ENCODE data around the gene SNX3.
A peak's percentile ranks its signal among the peaks of the same experiment; 100 is the strongest.

Gene SNX3

DNA sequence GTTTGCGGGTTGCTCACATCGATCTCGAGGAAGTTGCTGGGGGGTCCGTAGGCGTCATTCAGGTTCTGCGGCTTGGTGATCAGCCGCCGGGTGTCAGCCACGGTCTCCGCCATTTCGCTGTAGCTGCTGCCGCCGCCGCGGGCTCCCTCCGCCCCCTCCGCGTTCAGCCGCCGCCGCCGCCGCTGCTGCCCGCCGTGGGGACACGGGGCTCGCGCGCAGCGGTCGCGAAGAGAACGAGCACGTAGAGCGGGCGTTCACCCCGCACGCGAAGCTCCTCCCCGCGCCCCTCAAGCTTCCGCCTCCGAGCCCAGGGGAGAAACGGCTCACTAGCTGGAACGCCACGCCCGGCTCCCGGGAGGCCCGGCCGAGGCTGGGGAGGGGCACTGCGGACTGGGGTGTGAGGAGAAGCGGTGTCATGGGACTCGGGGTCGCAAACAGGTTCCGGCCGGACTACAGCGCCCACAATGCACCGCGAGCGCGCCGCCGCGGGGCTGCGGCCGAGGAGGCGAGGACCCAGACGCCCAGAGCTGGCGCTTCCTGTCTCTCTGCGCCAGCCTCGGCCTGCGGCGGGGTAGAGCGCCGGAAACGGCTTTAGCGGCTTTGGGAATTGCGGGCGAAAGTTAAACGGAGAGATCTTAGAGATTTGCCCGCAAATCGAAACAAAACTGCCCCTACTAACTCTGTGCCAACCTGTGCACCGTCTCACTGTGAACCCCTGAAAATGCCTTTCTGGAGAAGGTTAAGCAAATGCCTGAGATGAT is at the start of gene SNX3 (continued):
- TF ChIP-seq ZBTB7A (tag by site-specific recombination; IDR thresholded peaks at IDR 0.05; ENCODE audit: low read depth) (peak; percentile 88), ZNF843 (tag by site-specific recombination; IDR thresholded peaks at IDR 0.05) (peak; percentile 18; the same call in 1 of the 2 replicates), HOXD13 (CRISPR knock-in tag; IDR thresholded peaks at IDR 0.05; ENCODE audit: borderline replicate concordance) (no peak), ZNF600 (tag by site-specific recombination; IDR thresholded peaks at IDR 0.05) (no peak; the same call in 1 of the 2 replicates), ZNF501 (tag by site-specific recombination; IDR thresholded peaks at IDR 0.05) (peak; percentile 67; the same call in 1 of the 2 replicates), ZNF2 (tag by site-specific recombination; IDR thresholded peaks at IDR 0.05) (0 out of 2 replicates have a peak, but pooled peaks have one; percentile 49), ZNF341 (tag by site-specific recombination; IDR thresholded peaks at IDR 0.05; ENCODE audit: low read depth) (peak; percentile 60), SP2 (tag by site-specific recombination; IDR thresholded peaks at IDR 0.05) (peak; percentile 89), ZNF621 (tag by site-specific recombination; IDR thresholded peaks at IDR 0.05) (no peak), SETDB1 (IDR thresholded peaks at IDR 0.05; ENCODE audit: insufficient read length, low read length) (no peak), ZBTB1 (tag by site-specific recombination; IDR thresholded peaks at IDR 0.05) (no peak), ZNF658 (tag by site-specific recombination; IDR thresholded peaks at IDR 0.05) (no peak), REPIN1 (tag by site-specific recombination; IDR thresholded peaks at IDR 0.05; ENCODE audit: low read depth) (no peak), ZNF610 (tag by site-specific recombination; IDR thresholded peaks at IDR 0.05; ENCODE audit: borderline replicate concordance) (peak; percentile 58; the same call in 1 of the 2 replicates), HOXA7 (CRISPR knock-in tag; IDR thresholded peaks at IDR 0.05; ENCODE audit: borderline replicate concordance) (no peak), ZIC2 (tag by site-specific recombination; IDR thresholded peaks at IDR 0.05) (peak; percentile 34; the same call in 1 of the 2 replicates), KLF9 (tag by site-specific recombination; IDR thresholded peaks at IDR 0.05; ENCODE audit: low read depth) (peak; percentile 71; the same call in 1 of the 2 replicates), ZFHX2 (tag by site-specific recombination; conservative IDR thresholded peaks at IDR 0.05) (0 out of 2 replicates have a peak, but pooled peaks have one; percentile 35), KLF10 (tag by site-specific recombination; IDR thresholded peaks at IDR 0.05) (peak; percentile 61), ZNF169 (tag by site-specific recombination; IDR thresholded peaks at IDR 0.05) (no peak), ZNF324 (tag by site-specific recombination; IDR thresholded peaks at IDR 0.05) (no peak), ZXDB (tag by site-specific recombination; IDR thresholded peaks at IDR 0.05) (peak; percentile 74)
- TF ChIP-seq, protein P1, sequence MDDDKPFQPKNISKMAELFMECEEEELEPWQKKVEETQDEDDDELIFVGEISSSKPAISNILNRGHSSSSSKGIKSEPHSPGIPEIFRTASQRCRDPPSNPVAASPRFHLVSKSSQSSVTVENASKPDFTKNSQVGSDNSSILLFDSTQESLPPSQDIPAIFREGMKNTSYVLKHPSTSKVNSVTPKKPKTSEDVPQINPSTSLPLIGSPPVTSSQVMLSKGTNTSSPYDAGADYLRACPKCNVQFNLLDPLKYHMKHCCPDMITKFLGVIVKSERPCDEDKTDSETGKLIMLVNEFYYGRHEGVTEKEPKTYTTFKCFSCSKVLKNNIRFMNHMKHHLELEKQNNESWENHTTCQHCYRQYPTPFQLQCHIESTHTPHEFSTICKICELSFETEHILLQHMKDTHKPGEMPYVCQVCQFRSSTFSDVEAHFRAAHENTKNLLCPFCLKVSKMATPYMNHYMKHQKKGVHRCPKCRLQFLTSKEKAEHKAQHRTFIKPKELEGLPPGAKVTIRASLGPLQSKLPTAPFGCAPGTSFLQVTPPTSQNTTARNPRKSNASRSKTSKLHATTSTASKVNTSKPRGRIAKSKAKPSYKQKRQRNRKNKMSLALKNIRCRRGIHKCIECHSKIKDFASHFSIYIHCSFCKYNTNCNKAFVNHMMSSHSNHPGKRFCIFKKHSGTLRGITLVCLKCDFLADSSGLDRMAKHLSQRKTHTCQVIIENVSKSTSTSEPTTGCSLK (tag by site-specific recombination; IDR thresholded peaks at IDR 0.05) = no peak
- TF ChIP-seq, protein P2, sequence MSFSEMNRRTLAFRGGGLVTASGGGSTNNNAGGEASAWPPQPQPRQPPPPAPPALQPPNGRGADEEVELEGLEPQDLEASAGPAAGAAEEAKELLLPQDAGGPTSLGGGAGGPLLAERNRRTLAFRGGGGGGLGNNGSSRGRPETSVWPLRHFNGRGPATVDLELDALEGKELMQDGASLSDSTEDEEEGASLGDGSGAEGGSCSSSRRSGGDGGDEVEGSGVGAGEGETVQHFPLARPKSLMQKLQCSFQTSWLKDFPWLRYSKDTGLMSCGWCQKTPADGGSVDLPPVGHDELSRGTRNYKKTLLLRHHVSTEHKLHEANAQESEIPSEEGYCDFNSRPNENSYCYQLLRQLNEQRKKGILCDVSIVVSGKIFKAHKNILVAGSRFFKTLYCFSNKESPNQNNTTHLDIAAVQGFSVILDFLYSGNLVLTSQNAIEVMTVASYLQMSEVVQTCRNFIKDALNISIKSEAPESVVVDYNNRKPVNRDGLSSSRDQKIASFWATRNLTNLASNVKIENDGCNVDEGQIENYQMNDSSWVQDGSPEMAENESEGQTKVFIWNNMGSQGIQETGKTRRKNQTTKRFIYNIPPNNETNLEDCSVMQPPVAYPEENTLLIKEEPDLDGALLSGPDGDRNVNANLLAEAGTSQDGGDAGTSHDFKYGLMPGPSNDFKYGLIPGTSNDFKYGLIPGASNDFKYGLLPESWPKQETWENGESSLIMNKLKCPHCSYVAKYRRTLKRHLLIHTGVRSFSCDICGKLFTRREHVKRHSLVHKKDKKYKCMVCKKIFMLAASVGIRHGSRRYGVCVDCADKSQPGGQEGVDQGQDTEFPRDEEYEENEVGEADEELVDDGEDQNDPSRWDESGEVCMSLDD (tag by site-specific recombination; IDR thresholded peaks at IDR 0.05) = peak; percentile 97
- TF ChIP-seq, protein P3, sequence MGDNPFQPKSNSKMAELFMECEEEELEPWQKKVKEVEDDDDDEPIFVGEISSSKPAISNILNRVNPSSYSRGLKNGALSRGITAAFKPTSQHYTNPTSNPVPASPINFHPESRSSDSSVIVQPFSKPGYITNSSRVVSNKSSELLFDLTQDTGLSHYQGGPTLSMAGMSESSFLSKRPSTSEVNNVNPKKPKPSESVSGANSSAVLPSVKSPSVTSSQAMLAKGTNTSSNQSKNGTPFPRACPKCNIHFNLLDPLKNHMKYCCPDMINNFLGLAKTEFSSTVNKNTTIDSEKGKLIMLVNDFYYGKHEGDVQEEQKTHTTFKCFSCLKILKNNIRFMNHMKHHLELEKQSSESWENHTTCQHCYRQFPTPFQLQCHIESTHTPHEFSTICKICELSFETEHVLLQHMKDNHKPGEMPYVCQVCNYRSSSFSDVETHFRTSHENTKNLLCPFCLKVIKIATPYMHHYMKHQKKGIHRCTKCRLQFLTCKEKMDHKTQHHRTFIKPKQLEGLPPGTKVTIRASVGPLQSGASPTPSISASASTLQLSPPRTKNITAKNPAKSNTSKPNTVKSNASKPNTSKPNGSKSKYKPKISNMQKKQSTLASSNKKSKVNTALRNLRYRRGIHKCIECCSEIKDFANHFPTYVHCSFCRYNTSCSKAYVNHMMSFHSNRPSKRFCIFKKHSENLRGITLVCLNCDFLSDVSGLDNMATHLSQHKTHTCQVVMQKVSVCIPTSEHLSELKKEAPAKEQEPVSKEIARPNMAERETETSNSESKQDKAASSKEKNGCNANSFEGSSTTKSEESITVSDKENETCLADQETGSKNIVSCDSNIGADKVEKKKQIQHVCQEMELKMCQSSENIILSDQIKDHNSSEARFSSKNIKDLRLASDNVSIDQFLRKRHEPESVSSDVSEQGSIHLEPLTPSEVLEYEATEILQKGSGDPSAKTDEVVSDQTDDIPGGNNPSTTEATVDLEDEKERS (tag by site-specific recombination; IDR thresholded peaks at IDR 0.05) = no peak
- TF ChIP-seq, protein P4, sequence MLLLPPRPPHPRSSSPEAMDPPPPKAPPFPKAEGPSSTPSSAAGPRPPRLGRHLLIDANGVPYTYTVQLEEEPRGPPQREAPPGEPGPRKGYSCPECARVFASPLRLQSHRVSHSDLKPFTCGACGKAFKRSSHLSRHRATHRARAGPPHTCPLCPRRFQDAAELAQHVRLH (tag by site-specific recombination; IDR thresholded peaks at IDR 0.05) = peak; percentile 32; the same call in 1 of the 2 replicates
- TF ChIP-seq, protein P5, sequence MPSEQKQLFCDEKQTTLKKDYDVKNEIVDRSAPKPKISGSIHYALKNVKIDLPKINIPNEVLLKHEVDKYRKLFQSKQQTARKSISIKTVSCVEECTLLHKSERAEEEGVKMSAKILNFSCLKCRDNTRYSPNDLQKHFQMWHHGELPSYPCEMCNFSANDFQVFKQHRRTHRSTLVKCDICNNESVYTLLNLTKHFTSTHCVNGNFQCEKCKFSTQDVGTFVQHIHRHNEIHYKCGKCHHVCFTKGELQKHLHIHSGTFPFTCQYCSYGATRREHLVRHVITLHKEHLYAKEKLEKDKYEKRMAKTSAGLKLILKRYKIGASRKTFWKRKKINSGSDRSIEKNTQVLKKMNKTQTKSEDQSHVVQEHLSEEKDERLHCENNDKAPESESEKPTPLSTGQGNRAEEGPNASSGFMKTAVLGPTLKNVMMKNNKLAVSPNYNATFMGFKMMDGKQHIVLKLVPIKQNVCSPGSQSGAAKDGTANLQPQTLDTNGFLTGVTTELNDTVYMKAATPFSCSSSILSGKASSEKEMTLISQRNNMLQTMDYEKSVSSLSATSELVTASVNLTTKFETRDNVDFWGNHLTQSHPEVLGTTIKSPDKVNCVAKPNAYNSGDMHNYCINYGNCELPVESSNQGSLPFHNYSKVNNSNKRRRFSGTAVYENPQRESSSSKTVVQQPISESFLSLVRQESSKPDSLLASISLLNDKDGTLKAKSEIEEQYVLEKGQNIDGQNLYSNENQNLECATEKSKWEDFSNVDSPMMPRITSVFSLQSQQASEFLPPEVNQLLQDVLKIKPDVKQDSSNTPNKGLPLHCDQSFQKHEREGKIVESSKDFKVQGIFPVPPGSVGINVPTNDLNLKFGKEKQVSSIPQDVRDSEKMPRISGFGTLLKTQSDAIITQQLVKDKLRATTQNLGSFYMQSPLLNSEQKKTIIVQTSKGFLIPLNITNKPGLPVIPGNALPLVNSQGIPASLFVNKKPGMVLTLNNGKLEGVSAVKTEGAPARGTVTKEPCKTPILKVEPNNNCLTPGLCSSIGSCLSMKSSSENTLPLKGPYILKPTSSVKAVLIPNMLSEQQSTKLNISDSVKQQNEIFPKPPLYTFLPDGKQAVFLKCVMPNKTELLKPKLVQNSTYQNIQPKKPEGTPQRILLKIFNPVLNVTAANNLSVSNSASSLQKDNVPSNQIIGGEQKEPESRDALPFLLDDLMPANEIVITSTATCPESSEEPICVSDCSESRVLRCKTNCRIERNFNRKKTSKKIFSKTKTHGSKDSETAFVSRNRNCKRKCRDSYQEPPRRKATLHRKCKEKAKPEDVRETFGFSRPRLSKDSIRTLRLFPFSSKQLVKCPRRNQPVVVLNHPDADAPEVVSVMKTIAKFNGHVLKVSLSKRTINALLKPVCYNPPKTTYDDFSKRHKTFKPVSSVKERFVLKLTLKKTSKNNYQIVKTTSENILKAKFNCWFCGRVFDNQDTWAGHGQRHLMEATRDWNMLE (tag by site-specific recombination; conservative IDR thresholded peaks at IDR 0.05; ENCODE audit: low read depth) = peak; percentile 64

Measured in HEK293 (cell line).